ENCODE results near the gene ERC2. TPM values are rescaled to one million over a fixed set of nuclear protein-coding genes. Genes with fewer than 3 reads are reported as not detected.

ERC2 gene
- total RNA-seq, 1 donor from 2014 or later, result 32.5 TPM

- Mint-ChIP-seq H3K36me3 (ENCODE audit: insufficient read depth) (no peaks in the 10 kb centered on the region), H3K27ac (no peak overlapping the region), H3K4me3 (ENCODE audit: low read depth) (no peak overlapping the region)
Measured at GRCh38 chr3:55742022-55742831, 726.0 kb downstream of the ERC2 start.

GRCh38 chr3:55737186-55737585 is 731.1 kb downstream of the ERC2 start:
- Mint-ChIP-seq H3K4me3 (ENCODE audit: low read depth) (no peak overlapping the region), H3K9me3 (ENCODE audit: low read depth) (peaks cover 3% of the 10 kb centered on the region), H3K27ac (no peak overlapping the region), H3K27me3 (no peaks in the 10 kb centered on the region), H3K4me1 (ENCODE audit: low read depth) (no peaks in the 10 kb centered on the region), H3K36me3 (ENCODE audit: insufficient read depth) (no peaks in the 10 kb centered on the region)
- no peak for DNase-seq (ENCODE audit: low spot score, unreplicated experiment)
- TF ChIP-seq CTCF (IDR thresholded peaks at IDR 0.05; ENCODE audit: unreplicated experiment), result no peak

More at GRCh38 chr3:55742022-55742831, 726.0 kb downstream of the ERC2 start:
- Mint-ChIP-seq H3K9me3 (ENCODE audit: low read depth) (peaks cover 3% of the 10 kb centered on the region), H3K4me1 (ENCODE audit: low read depth) (peaks cover under 1% of the 10 kb centered on the region), H3K27me3 (no peaks in the 10 kb centered on the region)
- DNase-seq (ENCODE audit: low spot score, unreplicated experiment), result no peak
- TF ChIP-seq CTCF (IDR thresholded peaks at IDR 0.05; ENCODE audit: unreplicated experiment), result no peak

GRCh38 chr3:55735976-55736375 is 732.3 kb downstream of the ERC2 start:
- no peak overlapping the region for H3K27ac Mint-ChIP-seq
- no peaks in the 10 kb centered on the region for H3K27me3 Mint-ChIP-seq

GRCh38 chr3:55731741-55732140 is 736.5 kb downstream of the ERC2 start:
- no peak overlapping the region for H3K27ac Mint-ChIP-seq
- no peaks in the 10 kb centered on the region for H3K36me3 Mint-ChIP-seq (ENCODE audit: insufficient read depth)
- H3K4me3 Mint-ChIP-seq (ENCODE audit: low read depth), result no peak overlapping the region
- H3K4me1 Mint-ChIP-seq (ENCODE audit: low read depth), result peaks cover 1% of the 10 kb centered on the region
- TF ChIP-seq CTCF (IDR thresholded peaks at IDR 0.05; ENCODE audit: unreplicated experiment), result no peak
- H3K27me3 Mint-ChIP-seq, result no peaks in the 10 kb centered on the region
- DNase-seq (ENCODE audit: low spot score, unreplicated experiment), result no peak
- H3K9me3 Mint-ChIP-seq (ENCODE audit: low read depth), result no peaks in the 10 kb centered on the region

More at GRCh38 chr3:55735976-55736375, 732.3 kb downstream of the ERC2 start:
- H3K4me3 Mint-ChIP-seq (ENCODE audit: low read depth), result no peak overlapping the region
- DNase-seq (ENCODE audit: low spot score, unreplicated experiment), result no peak
- H3K36me3 Mint-ChIP-seq (ENCODE audit: insufficient read depth), result no peaks in the 10 kb centered on the region
- H3K9me3 Mint-ChIP-seq (ENCODE audit: low read depth), result peaks cover 3% of the 10 kb centered on the region
- H3K4me1 Mint-ChIP-seq (ENCODE audit: low read depth), result no peaks in the 10 kb centered on the region
- no peak for TF ChIP-seq CTCF (IDR thresholded peaks at IDR 0.05; ENCODE audit: unreplicated experiment)

GRCh38 chr3:55729546-55729945 is 738.7 kb downstream of the ERC2 start:
- Mint-ChIP-seq H3K9me3 (ENCODE audit: low read depth) (no peaks in the 10 kb centered on the region), H3K27me3 (no peaks in the 10 kb centered on the region), H3K36me3 (ENCODE audit: insufficient read depth) (no peaks in the 10 kb centered on the region), H3K4me1 (ENCODE audit: low read depth) (peaks cover 2% of the 10 kb centered on the region), H3K27ac (no peak overlapping the region), H3K4me3 (ENCODE audit: low read depth) (no peak overlapping the region)
- no peak for TF ChIP-seq CTCF (IDR thresholded peaks at IDR 0.05; ENCODE audit: unreplicated experiment)
- no peak for DNase-seq (ENCODE audit: low spot score, unreplicated experiment)
